Hematopoietic multipotent progenitor cell treated with erythropoietin and hydrocortisone succinate and interleukin-3 and kit ligand, for 15 days (in vitro differentiated cells): ENCODE results near the gene CHMP1A.
"Not testable (repeated sequence)": the region's sequence is repeated elsewhere in the genome, so short reads cannot be mapped to it uniquely, and the experiment has no call there.

ENCODE experiments used
- DNase-seq: peaks from one replicate; pipeline ENCODE4 v3.0.0-alpha.2; 2015; ENCODE audit warnings: low spot score

Gene CHMP1A

GRCh38 chr16:89658221-89658879 is 842 bp upstream of the CHMP1A start:
- DNase-seq, result no peak

- no peak for DNase-seq
Measured at GRCh38 chr16:89656435-89657121, 930 bp downstream of the CHMP1A start.

- no peak for DNase-seq
Measured at GRCh38 chr16:89655062-89655643, 2.4 kb downstream of the CHMP1A start.

- DNase-seq, result no peak
Measured at GRCh38 chr16:89653656-89654295, 3.7 kb downstream of the CHMP1A start.

DNA sequence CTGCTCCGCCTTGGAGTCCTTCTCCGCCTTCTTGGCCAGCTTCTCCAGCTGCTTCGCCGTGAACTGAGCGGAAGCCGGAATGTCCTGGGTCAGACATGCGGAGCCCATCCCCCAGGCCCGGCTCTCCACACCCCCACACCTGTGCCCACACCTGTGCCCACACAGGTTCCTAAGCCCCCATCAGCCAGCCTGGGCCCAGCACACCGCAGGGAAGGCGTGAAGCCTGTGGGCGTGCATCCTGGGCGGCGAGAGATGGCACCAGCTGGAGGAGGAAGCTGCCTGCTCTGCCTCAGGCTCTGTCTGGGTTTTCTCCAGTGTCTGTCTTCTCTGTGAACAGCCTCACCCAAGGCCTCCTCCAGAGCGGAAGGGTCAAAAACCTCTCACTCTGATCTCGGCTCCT is 5.9 kb downstream of the CHMP1A start:
- no peak for DNase-seq

- no peak for DNase-seq
Measured at GRCh38 chr16:89646906-89647305, 10.6 kb downstream of the CHMP1A start.

- DNase-seq, result no peak
Measured at GRCh38 chr16:89646270-89646669, 11.2 kb downstream of the CHMP1A start.

GRCh38 chr16:89645122-89645521 is 12.4 kb downstream of the CHMP1A start:
- DNase-seq, result no peak

- no peak for DNase-seq
Measured at GRCh38 chr16:89643769-89644300, 13.7 kb downstream of the CHMP1A start.

- DNase-seq, result no peak
Measured at GRCh38 chr16:89642574-89642973, 14.9 kb downstream of the CHMP1A start.

DNA sequence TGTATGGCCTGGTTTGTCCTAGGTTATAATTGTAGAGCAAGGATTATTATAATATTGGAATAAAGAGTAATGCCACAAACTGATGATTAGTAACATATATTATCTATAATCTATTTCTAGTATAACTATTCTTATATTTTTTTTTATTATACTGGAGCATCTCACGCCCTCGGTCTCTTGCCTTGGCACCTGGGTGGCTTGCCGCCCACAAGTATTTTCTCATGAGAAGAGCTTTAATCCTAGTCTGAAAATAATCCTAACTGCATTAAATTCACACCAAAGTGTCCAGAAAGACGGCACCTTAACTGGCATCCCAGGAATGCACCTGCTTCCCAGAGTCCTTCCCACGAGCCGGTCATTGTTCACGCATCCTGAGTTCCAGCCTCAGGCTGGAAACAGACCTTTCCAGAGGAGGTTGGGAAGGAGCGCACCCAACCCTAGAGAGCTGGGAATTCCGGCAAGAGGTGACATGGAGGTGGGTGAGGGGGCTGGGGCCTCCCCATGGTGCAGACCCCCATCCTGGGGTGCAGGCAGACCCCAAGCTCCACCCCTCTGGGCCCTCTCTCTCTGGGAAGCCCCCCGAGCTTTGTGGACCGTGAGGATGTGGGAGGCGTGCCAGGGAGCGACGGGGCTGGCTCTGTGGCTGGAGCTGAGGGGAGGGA is 15.9 kb downstream of the CHMP1A start:
- no peak for DNase-seq

DNA sequence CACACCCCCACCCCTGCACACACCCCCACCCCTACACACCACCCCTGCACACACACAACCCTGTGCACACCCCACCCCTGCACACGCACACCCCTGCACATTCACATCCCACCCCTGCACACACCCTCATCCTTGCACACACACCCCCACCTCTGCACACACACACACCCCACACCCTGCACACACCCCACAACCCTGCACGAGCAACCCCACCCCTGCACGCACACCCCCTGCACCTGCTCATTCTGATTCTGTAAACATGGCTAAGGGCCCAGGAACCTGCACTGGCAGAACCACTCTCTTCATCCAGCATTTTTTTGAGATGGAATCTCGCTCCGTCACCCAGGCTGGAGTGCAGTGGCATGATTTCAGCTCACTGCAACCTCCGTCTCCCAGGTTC is 18.1 kb downstream of the CHMP1A start:
- no peak for DNase-seq

DNA sequence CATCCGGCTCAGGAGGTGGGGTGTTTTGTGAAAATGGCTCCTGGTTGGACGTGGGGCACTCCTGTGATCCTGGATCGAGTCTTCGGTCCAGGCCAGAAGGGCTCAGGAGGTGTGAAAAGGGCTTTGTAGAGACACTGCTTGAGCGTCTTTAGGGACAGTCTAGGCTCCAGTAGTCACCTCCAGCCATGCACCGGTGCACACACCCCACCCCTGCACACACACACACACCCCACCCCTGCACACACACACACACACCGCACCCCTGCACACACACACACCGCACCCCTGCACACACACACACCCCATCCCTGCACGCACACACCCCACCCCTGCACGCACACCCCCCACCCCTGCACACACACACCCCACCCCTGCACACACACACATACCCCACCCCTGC is 19.1 kb downstream of the CHMP1A start:
- DNase-seq, result no peak

DNA sequence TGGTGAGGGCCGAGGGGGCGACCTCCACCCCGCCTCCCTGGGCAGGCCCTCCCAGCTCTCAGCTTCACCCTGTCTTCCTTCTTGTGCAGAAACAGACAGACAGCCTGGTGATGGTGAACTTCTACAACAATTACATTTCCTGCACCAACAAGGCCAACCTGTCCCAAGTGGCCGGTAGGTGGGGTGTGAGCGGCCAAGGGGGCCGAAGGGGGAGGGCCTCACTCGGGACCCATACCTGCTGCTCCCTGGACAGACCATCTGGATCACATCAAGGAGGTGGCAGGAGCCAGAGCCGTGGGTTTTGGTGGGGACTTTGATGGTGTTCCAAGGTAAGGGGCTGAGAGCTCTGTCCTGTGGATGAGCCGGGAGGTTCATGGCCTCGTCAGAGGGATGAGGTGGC is 20.1 kb downstream of the CHMP1A start:
- no peak for DNase-seq

- no peak for DNase-seq
Measured at GRCh38 chr16:89636663-89637062, 20.8 kb downstream of the CHMP1A start.

GRCh38 chr16:89634463-89635385 is 22.8 kb downstream of the CHMP1A start:
- DNase-seq, result not testable (repeated sequence)

- DNase-seq, result no peak
Measured at GRCh38 chr16:89633064-89633631, 24.4 kb downstream of the CHMP1A start.

- DNase-seq, result no peak
Measured at GRCh38 chr16:89629827-89630610, 27.5 kb downstream of the CHMP1A start.

DNA sequence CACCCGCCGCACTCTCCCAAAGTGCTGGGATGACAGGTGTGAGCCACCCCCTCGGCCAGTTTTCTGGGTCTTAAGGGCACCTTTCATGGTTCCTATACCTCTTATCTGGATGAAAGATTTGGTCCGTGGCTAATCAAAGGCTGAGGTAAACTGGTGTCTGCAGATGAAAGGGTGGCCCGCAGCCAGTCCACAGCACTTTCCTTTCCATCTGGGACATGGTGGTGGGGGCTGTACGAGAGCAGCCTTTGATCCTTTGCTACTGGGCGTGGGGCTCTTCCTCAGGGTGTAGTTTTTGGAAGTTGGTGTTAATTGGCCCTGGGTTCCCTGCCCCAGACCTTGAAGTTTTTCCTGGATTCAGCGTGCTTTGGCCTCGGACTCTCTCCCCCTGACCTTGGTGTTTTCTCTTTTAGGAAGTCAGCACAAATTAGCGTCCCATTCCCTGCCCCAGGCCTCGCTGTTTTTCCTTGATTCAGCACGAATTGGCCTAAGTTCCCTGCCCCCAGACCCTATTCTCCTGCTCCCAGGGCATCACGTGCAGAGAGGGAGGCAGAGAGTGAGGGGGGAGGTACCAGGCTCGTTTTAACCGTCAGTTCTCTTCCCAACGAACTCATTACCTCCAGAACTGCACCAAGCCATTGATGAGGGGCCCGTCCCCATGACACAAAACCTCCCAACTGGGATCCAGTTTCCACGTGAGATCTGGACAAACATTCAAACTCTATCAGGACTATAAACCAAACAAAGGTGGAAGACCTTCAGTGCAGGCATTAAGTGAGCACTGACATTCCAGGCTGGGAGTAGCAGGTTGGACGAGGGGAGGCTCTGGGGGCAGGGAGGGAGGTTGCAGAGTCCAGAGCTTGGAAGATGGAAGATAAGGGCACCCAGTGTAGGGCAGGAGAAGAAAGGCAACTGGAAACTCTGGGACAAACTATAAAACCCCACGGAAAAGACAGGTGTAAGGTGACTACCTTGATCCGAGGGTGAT is 32.4 kb downstream of the CHMP1A start:
- DNase-seq, result no peak
